MM.1S (cell line): Measurements from ENCODE around the gene FRY.

ENCODE experiments used
- DNase-seq: peaks from one replicate; pipeline ENCODE4 v3.0.0-alpha.2; 2015
- H2AFZ ChIP-seq: fragments of 300-600 bp; sonication (generic); 2 replicates; pipeline ENCODE4 v1.6.0; 2016; ENCODE audit warnings: antibody characterized with exemption, low read length
- H3F3A ChIP-seq: fragments of 300-600 bp; sonication (generic); 2 replicates; pipeline ENCODE4 v1.6.1; 2016; ENCODE audit warnings: mild to moderate bottlenecking, antibody characterized with exemption, low read length, moderate library complexity, mixed read lengths; ENCODE audit not compliant: insufficient read depth
- H3K27ac ChIP-seq: fragments of 300-600 bp; sonication (generic); 2 replicates; pipeline ENCODE4 v1.5.1; 2016; ENCODE audit warnings: mild to moderate bottlenecking, low read length
- H3K27me3 ChIP-seq: fragments of 300-600 bp; sonication (generic); replicated peaks from 2 replicates; pipeline ENCODE4 v1.6.0; 2016; ENCODE audit warnings: low read length; ENCODE audit not compliant: insufficient read depth
- H3K36me3 ChIP-seq: fragments of 300-600 bp; sonication (generic); replicated peaks from 2 replicates; pipeline ENCODE4 v1.6.1; 2016; ENCODE audit warnings: mild to moderate bottlenecking, low read length, mixed read lengths; ENCODE audit not compliant: insufficient read depth
- H3K4me1 ChIP-seq: fragments of 300-600 bp; sonication (generic); 2 replicates; pipeline ENCODE4 v1.6.1; 2016; ENCODE audit warnings: low read length, mixed read lengths
- H3K4me2 ChIP-seq: fragments of 300-600 bp; sonication (generic); 2 replicates; pipeline ENCODE4 v1.6.0; 2016; ENCODE audit warnings: low read depth, low read length
- H3K4me3 ChIP-seq: fragments of 300-600 bp; sonication (generic); 2 replicates; pipeline ENCODE4 v1.5.1; 2016; ENCODE audit warnings: low read length, mixed read lengths
- H3K79me2 ChIP-seq: fragments of 300-600 bp; sonication (generic); 2 replicates; pipeline ENCODE4 v1.6.1; 2016; ENCODE audit warnings: mixed run types, low read length, mixed read lengths
- H3K9ac ChIP-seq: fragments of 300-600 bp; sonication (generic); 2 replicates; pipeline ENCODE4 v1.6.1; 2016; ENCODE audit warnings: low read length, mixed read lengths
- H3K9me2 ChIP-seq: fragments of 300-600 bp; sonication (generic); replicated peaks from 2 replicates; pipeline ENCODE4 v1.6.1; 2016; ENCODE audit warnings: mild to moderate bottlenecking, low read length, mixed read lengths; ENCODE audit not compliant: insufficient read depth
- H3K9me3 ChIP-seq: fragments of 300-600 bp; sonication (generic); replicated peaks from 2 replicates; pipeline ENCODE4 v1.6.1; 2016; ENCODE audit warnings: mild to moderate bottlenecking, low read length, mixed read lengths; ENCODE audit not compliant: insufficient read depth
- H4K20me1 ChIP-seq: fragments of 300-600 bp; sonication (generic); 2 replicates; pipeline ENCODE4 v1.6.1; 2016; ENCODE audit warnings: mild to moderate bottlenecking, low read length, moderate library complexity, mixed read lengths; ENCODE audit not compliant: insufficient read depth
- EZH2 ChIP-seq: fragments of 300-600 bp; sonication (generic); optimal IDR thresholded peaks from 2 replicates; pipeline ENCODE3; 2017; ENCODE audit warnings: low read depth, mild to moderate bottlenecking, antibody characterized with exemption, low read length, mixed read lengths
- EZH2phosphoT487 ChIP-seq: fragments of 300-600 bp; sonication (generic); IDR thresholded peaks from 2 replicates; pipeline ENCODE4 v1.6.1; 2018; ENCODE audit warnings: antibody characterized with exemption, low read length
- TF ChIP-seq, protein P1 (sequence below): fragments of 300-600 bp; sonication (generic); IDR thresholded peaks from 2 replicates; pipeline ENCODE4 v1.5.1; 2016; ENCODE audit warnings: antibody characterized with exemption, low read length, mixed read lengths

Gene FRY

GRCh38 chr13:32254416-32254815 is 222.8 kb downstream of the FRY start:
- no peaks in the 10 kb centered on the region for H3K36me3 ChIP-seq
- H3K27ac ChIP-seq: no peak overlapping the region
- H3K9me3 ChIP-seq: no peaks in the 10 kb centered on the region
- no peaks in the 10 kb centered on the region for H3K27me3 ChIP-seq
- no peaks in the 10 kb centered on the region for H3F3A ChIP-seq
- no peaks in the 10 kb centered on the region for H3K79me2 ChIP-seq
- no peak overlapping the region for H2AFZ ChIP-seq
- H3K4me2 ChIP-seq: no peak overlapping the region
- no peak overlapping the region for H3K9ac ChIP-seq
- H3K9me2 ChIP-seq: no peaks in the 10 kb centered on the region
- DNase-seq: no peak
- H3K4me3 ChIP-seq: no peak overlapping the region
- TF ChIP-seq, protein P1, sequence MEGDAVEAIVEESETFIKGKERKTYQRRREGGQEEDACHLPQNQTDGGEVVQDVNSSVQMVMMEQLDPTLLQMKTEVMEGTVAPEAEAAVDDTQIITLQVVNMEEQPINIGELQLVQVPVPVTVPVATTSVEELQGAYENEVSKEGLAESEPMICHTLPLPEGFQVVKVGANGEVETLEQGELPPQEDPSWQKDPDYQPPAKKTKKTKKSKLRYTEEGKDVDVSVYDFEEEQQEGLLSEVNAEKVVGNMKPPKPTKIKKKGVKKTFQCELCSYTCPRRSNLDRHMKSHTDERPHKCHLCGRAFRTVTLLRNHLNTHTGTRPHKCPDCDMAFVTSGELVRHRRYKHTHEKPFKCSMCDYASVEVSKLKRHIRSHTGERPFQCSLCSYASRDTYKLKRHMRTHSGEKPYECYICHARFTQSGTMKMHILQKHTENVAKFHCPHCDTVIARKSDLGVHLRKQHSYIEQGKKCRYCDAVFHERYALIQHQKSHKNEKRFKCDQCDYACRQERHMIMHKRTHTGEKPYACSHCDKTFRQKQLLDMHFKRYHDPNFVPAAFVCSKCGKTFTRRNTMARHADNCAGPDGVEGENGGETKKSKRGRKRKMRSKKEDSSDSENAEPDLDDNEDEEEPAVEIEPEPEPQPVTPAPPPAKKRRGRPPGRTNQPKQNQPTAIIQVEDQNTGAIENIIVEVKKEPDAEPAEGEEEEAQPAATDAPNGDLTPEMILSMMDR: no peak
- TF ChIP-seq EZH2 (no peak), EZH2phosphoT487 (no peak)
- H4K20me1 ChIP-seq: no peaks in the 10 kb centered on the region
- peaks cover 6% of the 10 kb centered on the region for H3K4me1 ChIP-seq

- no peaks in the 10 kb centered on the region for H3K9me3 ChIP-seq
- H3K4me1 ChIP-seq: no peaks in the 10 kb centered on the region
- H3K27me3 ChIP-seq: no peaks in the 10 kb centered on the region
- no peaks in the 10 kb centered on the region for H4K20me1 ChIP-seq
- no peak overlapping the region for H3K9ac ChIP-seq
- H3K27ac ChIP-seq: no peak overlapping the region
- H3K36me3 ChIP-seq: no peaks in the 10 kb centered on the region
- H2AFZ ChIP-seq: no peak overlapping the region
- no peak overlapping the region for H3K4me3 ChIP-seq
- TF ChIP-seq, protein P1: no peak
- TF ChIP-seq EZH2: no peak
- no peak for TF ChIP-seq EZH2phosphoT487
- no peaks in the 10 kb centered on the region for H3K79me2 ChIP-seq
- DNase-seq: no peak
- no peak overlapping the region for H3K4me2 ChIP-seq
- no peaks in the 10 kb centered on the region for H3K9me2 ChIP-seq
- no peaks in the 10 kb centered on the region for H3F3A ChIP-seq
Measured at GRCh38 chr13:32254916-32255723, 223.5 kb downstream of the FRY start.

GRCh38 chr13:32255724-32256109 is 224.1 kb downstream of the FRY start:
- Histone ChIP-seq H3K36me3 (no peaks in the 10 kb centered on the region), H3F3A (no peaks in the 10 kb centered on the region), H3K27me3 (no peaks in the 10 kb centered on the region), H3K27ac (no peak overlapping the region), H3K4me1 (no peaks in the 10 kb centered on the region), H4K20me1 (no peaks in the 10 kb centered on the region), H3K4me3 (no peak overlapping the region), H2AFZ (no peak overlapping the region), H3K79me2 (no peaks in the 10 kb centered on the region), H3K9me2 (no peaks in the 10 kb centered on the region), H3K9me3 (no peaks in the 10 kb centered on the region), H3K4me2 (no peak overlapping the region), H3K9ac (no peak overlapping the region)
- no peak for DNase-seq
- TF ChIP-seq EZH2phosphoT487 (no peak), EZH2 (no peak)
- TF ChIP-seq, protein P1: no peak
